ENCODE measurements around the gene CAMK1G.

CAMK1G gene

GRCh38 chr1:209618756-209619420 is 35.4 kb downstream of the CAMK1G start:
- ATAC-seq, result peak; percentile 62
- TF ChIP-seq, protein P1, sequence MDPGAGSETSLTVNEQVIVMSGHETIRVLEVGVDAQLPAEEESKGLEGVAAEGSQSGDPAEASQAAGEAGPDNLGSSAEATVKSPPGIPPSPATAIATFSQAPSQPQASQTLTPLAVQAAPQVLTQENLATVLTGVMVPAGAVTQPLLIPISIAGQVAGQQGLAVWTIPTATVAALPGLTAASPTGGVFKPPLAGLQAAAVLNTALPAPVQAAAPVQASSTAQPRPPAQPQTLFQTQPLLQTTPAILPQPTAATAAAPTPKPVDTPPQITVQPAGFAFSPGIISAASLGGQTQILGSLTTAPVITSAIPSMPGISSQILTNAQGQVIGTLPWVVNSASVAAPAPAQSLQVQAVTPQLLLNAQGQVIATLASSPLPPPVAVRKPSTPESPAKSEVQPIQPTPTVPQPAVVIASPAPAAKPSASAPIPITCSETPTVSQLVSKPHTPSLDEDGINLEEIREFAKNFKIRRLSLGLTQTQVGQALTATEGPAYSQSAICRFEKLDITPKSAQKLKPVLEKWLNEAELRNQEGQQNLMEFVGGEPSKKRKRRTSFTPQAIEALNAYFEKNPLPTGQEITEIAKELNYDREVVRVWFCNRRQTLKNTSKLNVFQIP (CRISPR knock-in tag; IDR thresholded peaks at IDR 0.05; ENCODE audit: borderline replicate concordance, low read depth), result no peak
- TF ChIP-seq GLIS3 (CRISPR knock-in tag; IDR thresholded peaks at IDR 0.05), result no peak
- no peak for TF ChIP-seq ESRRG (CRISPR knock-in tag; IDR thresholded peaks at IDR 0.05)
- TF ChIP-seq ZNF8 (CRISPR knock-in tag; IDR thresholded peaks at IDR 0.05), result no peak
- TF ChIP-seq ARNTL (CRISPR knock-in tag; IDR thresholded peaks at IDR 0.05; ENCODE audit: borderline replicate concordance, low read depth), result no peak
- no peak for TF ChIP-seq PPARA (CRISPR knock-in tag; IDR thresholded peaks at IDR 0.05; ENCODE audit: borderline replicate concordance)
- TF ChIP-seq BACH2 (CRISPR knock-in tag; IDR thresholded peaks at IDR 0.05; ENCODE audit: borderline replicate concordance), result no peak
- no peak for TF ChIP-seq ZFP30 (CRISPR knock-in tag; IDR thresholded peaks at IDR 0.05)
- TF ChIP-seq TCF4 (CRISPR knock-in tag; IDR thresholded peaks at IDR 0.05; ENCODE audit: borderline replicate concordance), result no peak
- no peak for TF ChIP-seq ZFP3 (CRISPR knock-in tag; IDR thresholded peaks at IDR 0.05)
- no peak for TF ChIP-seq OSR1 (CRISPR knock-in tag; IDR thresholded peaks at IDR 0.05)
- no peak for TF ChIP-seq PATZ1 (CRISPR knock-in tag; IDR thresholded peaks at IDR 0.05; ENCODE audit: borderline replicate concordance)
- TF ChIP-seq, protein P2, sequence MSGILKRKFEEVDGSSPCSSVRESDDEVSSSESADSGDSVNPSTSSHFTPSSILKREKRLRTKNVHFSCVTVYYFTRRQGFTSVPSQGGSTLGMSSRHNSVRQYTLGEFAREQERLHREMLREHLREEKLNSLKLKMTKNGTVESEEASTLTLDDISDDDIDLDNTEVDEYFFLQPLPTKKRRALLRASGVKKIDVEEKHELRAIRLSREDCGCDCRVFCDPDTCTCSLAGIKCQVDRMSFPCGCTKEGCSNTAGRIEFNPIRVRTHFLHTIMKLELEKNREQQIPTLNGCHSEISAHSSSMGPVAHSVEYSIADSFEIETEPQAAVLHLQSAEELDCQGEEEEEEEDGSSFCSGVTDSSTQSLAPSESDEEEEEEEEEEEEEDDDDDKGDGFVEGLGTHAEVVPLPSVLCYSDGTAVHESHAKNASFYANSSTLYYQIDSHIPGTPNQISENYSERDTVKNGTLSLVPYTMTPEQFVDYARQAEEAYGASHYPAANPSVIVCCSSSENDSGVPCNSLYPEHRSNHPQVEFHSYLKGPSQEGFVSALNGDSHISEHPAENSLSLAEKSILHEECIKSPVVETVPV (CRISPR knock-in tag; IDR thresholded peaks at IDR 0.05), result no peak
- TF ChIP-seq ISL1 (CRISPR knock-in tag; IDR thresholded peaks at IDR 0.05), result no peak
- no peak for TF ChIP-seq CSDC2 (CRISPR knock-in tag; IDR thresholded peaks at IDR 0.05)
- TF ChIP-seq TOX (CRISPR knock-in tag; IDR thresholded peaks at IDR 0.05; ENCODE audit: borderline replicate concordance), result no peak
- TF ChIP-seq, protein P3, sequence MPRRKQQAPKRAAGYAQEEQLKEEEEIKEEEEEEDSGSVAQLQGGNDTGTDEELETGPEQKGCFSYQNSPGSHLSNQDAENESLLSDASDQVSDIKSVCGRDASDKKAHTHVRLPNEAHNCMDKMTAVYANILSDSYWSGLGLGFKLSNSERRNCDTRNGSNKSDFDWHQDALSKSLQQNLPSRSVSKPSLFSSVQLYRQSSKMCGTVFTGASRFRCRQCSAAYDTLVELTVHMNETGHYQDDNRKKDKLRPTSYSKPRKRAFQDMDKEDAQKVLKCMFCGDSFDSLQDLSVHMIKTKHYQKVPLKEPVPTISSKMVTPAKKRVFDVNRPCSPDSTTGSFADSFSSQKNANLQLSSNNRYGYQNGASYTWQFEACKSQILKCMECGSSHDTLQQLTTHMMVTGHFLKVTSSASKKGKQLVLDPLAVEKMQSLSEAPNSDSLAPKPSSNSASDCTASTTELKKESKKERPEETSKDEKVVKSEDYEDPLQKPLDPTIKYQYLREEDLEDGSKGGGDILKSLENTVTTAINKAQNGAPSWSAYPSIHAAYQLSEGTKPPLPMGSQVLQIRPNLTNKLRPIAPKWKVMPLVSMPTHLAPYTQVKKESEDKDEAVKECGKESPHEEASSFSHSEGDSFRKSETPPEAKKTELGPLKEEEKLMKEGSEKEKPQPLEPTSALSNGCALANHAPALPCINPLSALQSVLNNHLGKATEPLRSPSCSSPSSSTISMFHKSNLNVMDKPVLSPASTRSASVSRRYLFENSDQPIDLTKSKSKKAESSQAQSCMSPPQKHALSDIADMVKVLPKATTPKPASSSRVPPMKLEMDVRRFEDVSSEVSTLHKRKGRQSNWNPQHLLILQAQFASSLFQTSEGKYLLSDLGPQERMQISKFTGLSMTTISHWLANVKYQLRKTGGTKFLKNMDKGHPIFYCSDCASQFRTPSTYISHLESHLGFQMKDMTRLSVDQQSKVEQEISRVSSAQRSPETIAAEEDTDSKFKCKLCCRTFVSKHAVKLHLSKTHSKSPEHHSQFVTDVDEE (CRISPR knock-in tag; IDR thresholded peaks at IDR 0.05), result no peak
- TF ChIP-seq SNAI2 (CRISPR knock-in tag; IDR thresholded peaks at IDR 0.05), result no peak

- no peak for ATAC-seq
- no peak for TF ChIP-seq ZNF565 (CRISPR knock-in tag; conservative IDR thresholded peaks at IDR 0.05; ENCODE audit: low read depth)
- no peak for TF ChIP-seq CSDC2 (CRISPR knock-in tag; IDR thresholded peaks at IDR 0.05)
- TF ChIP-seq BACH2 (CRISPR knock-in tag; IDR thresholded peaks at IDR 0.05; ENCODE audit: borderline replicate concordance), result no peak
- no peak for TF ChIP-seq ZFP30 (CRISPR knock-in tag; IDR thresholded peaks at IDR 0.05)
- TF ChIP-seq ZNF70 (CRISPR knock-in tag; IDR thresholded peaks at IDR 0.05), result no peak
- TF ChIP-seq CREB5 (CRISPR knock-in tag; IDR thresholded peaks at IDR 0.05; ENCODE audit: low read depth), result no peak
- TF ChIP-seq SNAI2 (CRISPR knock-in tag; IDR thresholded peaks at IDR 0.05), result no peak
- no peak for TF ChIP-seq ESRRG (CRISPR knock-in tag; IDR thresholded peaks at IDR 0.05)
- TF ChIP-seq ZC3H10 (CRISPR knock-in tag; IDR thresholded peaks at IDR 0.05), result no peak
- TF ChIP-seq PPARA (CRISPR knock-in tag; IDR thresholded peaks at IDR 0.05; ENCODE audit: borderline replicate concordance), result no peak
- TF ChIP-seq TOX (CRISPR knock-in tag; IDR thresholded peaks at IDR 0.05; ENCODE audit: borderline replicate concordance), result no peak
- TF ChIP-seq PATZ1 (CRISPR knock-in tag; IDR thresholded peaks at IDR 0.05; ENCODE audit: borderline replicate concordance), result no peak
- TF ChIP-seq, protein P2 (CRISPR knock-in tag; IDR thresholded peaks at IDR 0.05), result no peak
- TF ChIP-seq, protein P1 (CRISPR knock-in tag; IDR thresholded peaks at IDR 0.05; ENCODE audit: borderline replicate concordance, low read depth), result no peak
- no peak for TF ChIP-seq ZFP3 (CRISPR knock-in tag; IDR thresholded peaks at IDR 0.05)
- no peak for TF ChIP-seq GLIS3 (CRISPR knock-in tag; IDR thresholded peaks at IDR 0.05)
- no peak for TF ChIP-seq RARB (CRISPR knock-in tag; IDR thresholded peaks at IDR 0.05)
Observed at GRCh38 chr1:209619696-209620486, 36.4 kb downstream of the CAMK1G start.

Data from SK-N-SH treated with all-trans-retinoic acid at 6 μM for 48 hours (cell line).